KMS-11 (cell line): ENCODE results near the gene STX8.

Source experiments
- H2AFZ ChIP-seq: fragments of 200-600 bp; sonication (generic); 2 replicates; pipeline ENCODE4 v1.6.1; 2016; ENCODE audit warnings: antibody characterized with exemption, mixed run types, low read depth
- H3K27ac ChIP-seq: fragments of 200-600 bp; sonication (generic); 2 replicates; pipeline ENCODE4 v1.6.1; 2016; ENCODE audit warnings: mild to moderate bottlenecking, mixed run types
- H3K27me3 ChIP-seq: fragments of 200-600 bp; sonication (generic); 2 replicates; pipeline ENCODE4 v1.6.1; 2017; ENCODE audit warnings: mild to moderate bottlenecking, low read depth, mixed run types, moderate library complexity; ENCODE audit not compliant: insufficient read depth
- H3K36me3 ChIP-seq: fragments of 200-600 bp; sonication (generic); 2 replicates; pipeline ENCODE4 v1.6.1; 2017; ENCODE audit warnings: mild to moderate bottlenecking, mixed run types; ENCODE audit not compliant: insufficient read depth
- H3K4me1 ChIP-seq: fragments of 200-600 bp; sonication (generic); 2 replicates; pipeline ENCODE4 v1.6.1; 2016; ENCODE audit warnings: mild to moderate bottlenecking, low read depth, mixed run types; ENCODE audit not compliant: poor library complexity, severe bottlenecking
- H3K4me2 ChIP-seq: fragments of 200-600 bp; sonication (generic); 2 replicates; pipeline ENCODE4 v1.7.0; 2016; ENCODE audit warnings: mild to moderate bottlenecking, mixed run types
- H3K4me3 ChIP-seq: fragments of 200-600 bp; sonication (generic); IDR thresholded peaks from 2 replicates; pipeline ENCODE4 v1.6.1; 2017; ENCODE audit warnings: low read depth, low read length, mixed read lengths; ENCODE audit not compliant: insufficient read depth
- H3K79me2 ChIP-seq: fragments of 200-600 bp; sonication (generic); 2 replicates; pipeline ENCODE4 v1.6.1; 2016; ENCODE audit warnings: low read depth, mixed run types; ENCODE audit not compliant: insufficient read depth
- H3K9ac ChIP-seq: fragments of 200-600 bp; sonication (generic); 2 replicates; pipeline ENCODE4 v1.6.1; 2016; ENCODE audit warnings: mild to moderate bottlenecking, mixed run types
- H4K20me1 ChIP-seq: fragments of 200-600 bp; sonication (generic); 2 replicates; pipeline ENCODE4 v1.6.1; 2016; ENCODE audit warnings: mild to moderate bottlenecking, mixed run types; ENCODE audit not compliant: insufficient read depth
- CTCF ChIP-seq: fragments of 200-600 bp; sonication (generic); conservative IDR thresholded peaks from 2 replicates; pipeline ENCODE4 v1.6.1; 2017; ENCODE audit warnings: low read depth, mild to moderate bottlenecking, antibody characterized with exemption, low read length, moderate library complexity, mixed read lengths

The STX8 gene

GRCh38 chr17:9330611-9331271, 244.9 kb downstream of the STX8 start:
- Histone ChIP-seq H3K27ac (no peak overlapping the region), H3K9ac (no peak overlapping the region), H4K20me1 (no peaks in the 10 kb centered on the region), H3K79me2 (no peaks in the 10 kb centered on the region), H3K4me1 (no peaks in the 10 kb centered on the region), H3K4me3 (no peak overlapping the region), H2AFZ (no peak overlapping the region), H3K27me3 (no peaks in the 10 kb centered on the region), H3K4me2 (no peak overlapping the region), H3K36me3 (no peaks in the 10 kb centered on the region)
- TF ChIP-seq CTCF: no peak

GRCh38 chr17:9330141-9330540, 245.5 kb downstream of the STX8 start:
- no peak overlapping the region for H3K4me3 ChIP-seq
- no peaks in the 10 kb centered on the region for H3K36me3 ChIP-seq
- H3K4me1 ChIP-seq: no peaks in the 10 kb centered on the region
- H3K79me2 ChIP-seq: no peaks in the 10 kb centered on the region
- H3K4me2 ChIP-seq: no peak overlapping the region
- no peak overlapping the region for H3K27ac ChIP-seq
- no peak overlapping the region for H3K9ac ChIP-seq
- H3K27me3 ChIP-seq: no peaks in the 10 kb centered on the region
- no peaks in the 10 kb centered on the region for H4K20me1 ChIP-seq
- no peak overlapping the region for H2AFZ ChIP-seq
- TF ChIP-seq CTCF: no peak

GRCh38 chr17:9329251-9329921, 246.2 kb downstream of the STX8 start:
- Histone ChIP-seq H3K79me2 (no peaks in the 10 kb centered on the region), H2AFZ (no peak overlapping the region), H3K9ac (no peak overlapping the region), H4K20me1 (no peaks in the 10 kb centered on the region), H3K4me1 (no peaks in the 10 kb centered on the region), H3K4me2 (no peak overlapping the region), H3K27ac (no peak overlapping the region), H3K4me3 (no peak overlapping the region), H3K27me3 (no peaks in the 10 kb centered on the region), H3K36me3 (no peaks in the 10 kb centered on the region)
- TF ChIP-seq CTCF: no peak

- Histone ChIP-seq H3K9ac (no peak overlapping the region), H4K20me1 (no peaks in the 10 kb centered on the region), H3K4me1 (no peaks in the 10 kb centered on the region), H3K27ac (no peak overlapping the region), H3K36me3 (no peaks in the 10 kb centered on the region), H2AFZ (no peak overlapping the region), H3K4me3 (no peak overlapping the region), H3K79me2 (no peaks in the 10 kb centered on the region), H3K27me3 (no peaks in the 10 kb centered on the region), H3K4me2 (no peak overlapping the region)
- TF ChIP-seq CTCF: no peak
Measured at GRCh38 chr17:9324864-9325263, 250.8 kb downstream of the STX8 start.
